Putamen (tissue), 1 donor: ENCODE measurements around the gene CCDC6.

Experiments used
- DNase-seq: peaks from one replicate; pipeline ENCODE4 v3.0.0-alpha.2; 2016; ENCODE audit warnings: low spot score

CCDC6 gene

GRCh38 chr10:59851864-59852263 is 54.5 kb downstream of the CCDC6 start:
- DNase-seq, result no peak

DNA sequence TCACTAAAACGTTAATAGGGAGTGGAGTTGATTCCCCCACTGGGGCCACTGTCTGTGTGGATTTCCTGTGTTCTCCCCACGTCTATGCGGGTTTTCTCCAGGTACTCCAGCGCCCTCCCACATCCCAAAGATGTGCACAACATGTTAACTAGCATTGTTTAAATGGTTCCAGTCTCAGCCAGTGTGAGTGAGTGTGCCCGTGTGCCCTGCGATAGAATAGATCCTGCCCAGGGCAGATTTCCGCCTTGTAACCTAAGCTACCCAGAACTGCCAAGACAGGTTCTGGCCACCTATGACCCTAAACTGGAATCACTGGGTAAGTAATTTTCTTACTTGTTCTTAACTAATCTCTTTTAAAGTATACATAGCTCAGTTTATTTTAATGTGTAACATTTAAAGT is 58.5 kb downstream of the CCDC6 start:
- DNase-seq, result no peak

DNA sequence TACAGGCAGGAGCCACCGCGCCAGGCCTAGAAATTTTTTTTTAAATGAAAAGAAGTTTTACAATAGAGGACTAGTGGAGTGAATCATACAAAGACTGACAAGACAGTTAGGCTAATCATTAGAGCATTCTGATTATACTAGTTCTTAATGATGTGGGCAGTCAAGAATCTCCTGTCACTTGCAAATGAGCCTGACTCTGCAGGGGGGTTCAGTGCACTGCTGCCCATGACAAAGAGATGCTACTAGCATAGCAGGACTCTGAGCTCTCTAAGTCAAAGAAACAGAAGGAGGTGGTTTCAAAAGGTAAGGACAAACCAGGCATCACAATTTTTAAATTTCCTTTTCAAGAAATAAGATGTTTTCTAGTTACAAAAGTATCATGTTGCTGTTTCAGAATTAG is 59.0 kb downstream of the CCDC6 start:
- DNase-seq, result no peak

GRCh38 chr10:59844436-59844835 is 61.9 kb downstream of the CCDC6 start:
- no peak for DNase-seq

DNA sequence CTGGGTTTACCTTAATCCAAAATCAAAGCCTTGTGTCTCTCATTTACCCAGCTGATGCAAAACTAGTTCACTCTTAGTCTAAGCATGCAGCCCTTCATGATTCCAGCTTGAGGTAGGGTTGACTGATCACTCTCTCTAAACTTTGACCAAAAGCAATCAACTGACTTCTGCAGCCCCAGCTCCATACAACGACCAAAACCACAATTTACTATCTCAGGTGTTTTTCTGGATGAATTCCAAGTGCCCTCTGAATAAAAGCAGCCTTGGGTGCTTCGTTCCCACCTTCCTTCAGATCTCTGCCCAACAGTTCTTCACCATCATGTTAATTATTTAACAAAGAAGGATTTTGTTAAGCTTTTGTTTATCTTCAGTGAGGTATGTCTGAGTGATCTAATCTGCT is 62.6 kb downstream of the CCDC6 start:
- DNase-seq, result no peak

DNA sequence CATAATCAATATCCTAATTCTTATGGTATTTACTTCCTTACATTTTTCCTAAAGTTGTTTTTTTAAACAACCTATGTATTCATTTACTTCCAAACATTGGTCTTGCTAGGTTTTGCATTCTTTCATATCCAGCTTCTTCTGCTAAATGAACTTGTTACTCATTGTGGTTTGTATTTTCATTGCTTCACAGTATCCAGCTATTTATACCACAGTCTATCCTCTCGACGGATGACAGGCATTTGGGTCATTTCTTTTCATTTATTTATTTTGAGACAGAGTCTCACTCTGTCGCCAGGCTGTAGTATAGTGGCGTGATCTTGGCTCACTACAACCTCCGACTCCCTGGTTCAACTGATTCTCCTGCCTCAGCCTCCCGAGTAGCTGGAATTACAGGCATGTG is 66.8 kb downstream of the CCDC6 start:
- no peak for DNase-seq

- DNase-seq, result no peak
These were observed 68.1 kb downstream of the CCDC6 start for GRCh38 chr10:59838085-59838789.

GRCh38 chr10:59833810-59834209 is 72.5 kb downstream of the CCDC6 start:
- DNase-seq, result no peak

- no peak for DNase-seq
These were observed 73.8 kb downstream of the CCDC6 start for GRCh38 chr10:59832506-59832905.

DNA sequence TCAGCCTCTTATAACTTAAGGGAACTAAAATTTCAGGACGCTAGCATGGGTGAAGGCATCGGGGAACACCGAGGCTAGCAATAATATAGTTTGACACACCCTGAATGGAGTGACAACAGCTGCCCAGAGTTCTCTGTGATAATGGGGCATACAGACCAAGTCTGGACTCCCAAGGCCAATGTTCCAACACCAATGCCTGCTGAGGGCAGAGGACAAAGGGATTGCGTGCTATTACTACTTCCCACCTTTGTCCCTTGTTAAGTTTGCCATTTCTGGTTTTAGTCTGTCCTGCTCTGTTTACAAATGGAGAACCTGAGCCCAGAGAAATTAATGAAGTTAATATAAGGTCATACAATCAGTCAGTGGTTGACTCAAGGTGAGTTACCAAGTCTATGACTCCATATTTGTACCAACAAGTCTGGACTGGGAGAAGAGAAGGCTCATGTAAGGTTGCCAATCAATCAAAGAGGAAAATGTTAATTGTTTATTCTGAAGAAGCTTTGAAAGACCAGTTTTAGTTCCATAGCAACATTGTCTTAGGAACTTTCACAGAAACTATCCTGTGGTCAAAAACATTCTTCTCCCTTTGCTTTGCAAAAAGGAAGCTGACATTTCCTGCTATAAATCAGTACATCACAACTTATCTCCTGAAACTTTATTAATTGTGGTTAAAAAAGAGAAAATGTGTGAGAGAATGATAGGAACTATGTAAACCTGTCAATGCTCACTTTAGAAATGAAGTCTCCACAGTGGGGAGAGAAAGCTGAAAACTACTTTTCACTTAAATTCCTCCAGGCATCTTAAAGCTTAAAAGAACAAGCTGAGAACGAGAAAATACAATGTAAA is 74.5 kb downstream of the CCDC6 start:
- DNase-seq, result no peak

GRCh38 chr10:59830601-59831259 is 75.6 kb downstream of the CCDC6 start:
- no peak for DNase-seq

DNA sequence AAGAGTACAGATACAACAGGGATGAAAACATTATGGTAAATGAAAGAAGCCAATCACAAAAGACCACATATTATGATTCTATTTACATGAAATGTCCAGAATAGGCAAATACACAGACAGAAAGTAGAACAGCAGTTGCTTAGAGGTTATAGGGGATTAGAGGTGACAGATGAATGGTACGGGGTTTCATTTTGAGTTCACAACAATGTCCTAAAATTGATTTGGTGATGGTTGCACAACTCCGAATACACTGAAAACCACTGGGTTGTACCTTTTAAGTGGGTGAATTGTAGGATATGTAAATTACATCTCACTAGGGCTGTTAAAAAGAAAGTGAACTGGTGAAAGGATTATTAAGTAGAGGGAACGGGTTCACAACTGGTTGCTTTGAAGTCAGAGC is 76.8 kb downstream of the CCDC6 start:
- DNase-seq, result no peak

GRCh38 chr10:59829024-59829423 is 77.3 kb downstream of the CCDC6 start:
- no peak for DNase-seq

- no peak for DNase-seq
These were observed 80.4 kb downstream of the CCDC6 start for GRCh38 chr10:59825932-59826331.

DNA sequence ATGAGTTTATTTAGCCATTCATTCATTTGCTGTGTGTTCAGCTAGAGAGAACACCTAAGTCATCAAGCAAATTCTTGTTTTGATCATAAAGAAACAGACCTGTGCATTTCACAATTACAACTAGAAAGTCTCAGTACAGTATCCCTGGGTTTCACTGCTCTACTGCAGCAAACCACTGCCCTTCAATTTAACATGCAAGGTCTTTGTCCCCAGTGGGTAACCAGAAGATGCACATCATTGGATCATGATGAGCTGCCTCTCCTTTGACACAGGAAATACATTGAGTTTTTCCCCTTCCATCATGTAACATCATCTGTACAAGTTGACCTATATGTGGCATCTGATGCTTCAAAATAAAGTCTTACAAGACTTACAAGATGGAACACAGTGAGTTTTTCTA is 82.6 kb downstream of the CCDC6 start:
- DNase-seq, result no peak

DNA sequence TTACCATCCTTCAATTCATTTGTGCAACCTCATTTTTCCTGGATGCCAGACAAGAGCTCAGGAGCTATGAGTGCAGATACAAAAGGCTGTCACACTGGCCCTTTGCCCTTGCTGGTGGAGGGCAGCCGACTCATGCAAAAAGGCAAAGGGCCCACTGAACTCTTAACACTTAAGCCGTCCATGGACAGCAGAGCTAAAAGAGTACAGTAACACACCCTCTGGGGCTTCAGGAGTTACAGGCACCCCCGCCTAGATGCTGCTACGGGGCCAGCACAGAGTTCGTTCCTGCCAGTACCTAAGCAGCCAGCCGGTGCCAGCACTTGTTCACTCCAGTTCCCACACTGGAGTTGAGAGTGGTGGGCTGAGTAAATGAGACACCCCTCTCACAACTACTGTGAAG is 83.2 kb downstream of the CCDC6 start:
- no peak for DNase-seq

DNA sequence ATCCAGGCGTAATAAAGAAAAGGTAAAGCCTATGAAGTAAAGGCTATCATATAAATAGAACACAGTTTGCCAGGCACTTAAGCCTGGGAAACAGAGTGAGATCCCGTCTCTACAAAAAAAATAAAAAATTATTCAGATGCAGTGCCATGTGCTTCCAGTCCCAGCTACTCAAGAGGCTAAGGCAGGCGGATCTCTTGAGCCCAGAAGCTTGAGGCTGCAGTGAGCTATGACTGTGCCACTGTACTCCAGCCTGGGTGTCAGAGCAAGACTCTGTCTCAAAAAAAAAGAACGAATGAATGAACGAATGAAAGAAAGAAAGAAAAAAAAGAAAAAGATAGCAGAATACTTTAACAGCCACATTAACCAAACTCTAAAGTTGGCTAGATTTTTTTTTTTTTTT is 85.9 kb downstream of the CCDC6 start:
- no peak for DNase-seq

DNA sequence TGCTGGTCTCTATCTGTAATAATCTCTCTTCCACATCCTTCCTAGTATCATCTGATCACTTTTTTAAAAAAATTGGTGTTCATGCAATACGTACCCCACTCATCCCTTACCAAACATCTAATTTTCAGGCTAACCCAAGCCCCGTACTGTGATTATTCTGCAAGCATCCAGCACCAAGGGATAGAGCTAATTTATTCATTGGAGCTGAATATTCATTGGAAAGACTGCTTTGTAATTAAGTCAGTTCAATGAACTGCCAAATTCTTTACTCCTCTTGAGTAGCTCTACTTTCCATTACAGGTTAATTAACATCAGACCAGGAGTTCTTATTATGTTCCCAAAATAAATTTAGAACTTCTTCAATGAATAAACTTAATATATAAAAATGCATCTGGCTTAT is 86.7 kb downstream of the CCDC6 start:
- DNase-seq, result no peak

DNA sequence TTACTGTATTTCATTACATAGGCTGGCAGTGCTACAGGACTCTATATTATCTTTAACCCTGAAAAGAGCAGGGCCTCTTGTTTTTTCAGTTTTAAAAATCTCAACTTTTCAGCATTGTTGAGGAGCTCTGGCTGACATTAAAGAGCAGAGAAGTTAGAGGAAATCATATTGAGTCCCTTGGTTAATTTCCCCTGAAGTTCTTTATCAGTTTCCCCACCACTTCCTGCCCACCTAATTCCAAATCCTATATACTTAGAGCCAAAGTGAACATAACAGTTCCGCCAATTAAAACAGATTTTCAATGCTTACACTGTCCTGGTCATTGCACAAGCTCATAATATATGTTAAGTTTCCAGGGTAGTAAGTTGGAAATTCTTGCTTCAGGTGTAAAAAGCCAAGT is 87.1 kb downstream of the CCDC6 start:
- DNase-seq, result no peak

GRCh38 chr10:59817773-59818172 is 88.6 kb downstream of the CCDC6 start:
- DNase-seq, result no peak

- DNase-seq, result no peak
These were observed 91.5 kb downstream of the CCDC6 start for GRCh38 chr10:59814878-59815277.

GRCh38 chr10:59812519-59813122 is 93.7 kb downstream of the CCDC6 start:
- no peak for DNase-seq

- DNase-seq, result no peak
These were observed 96.7 kb downstream of the CCDC6 start for GRCh38 chr10:59809644-59809974.
